ENCODE results near the gene WFIKKN2.

WFIKKN2 gene

GRCh38 chr17:50864747-50865059, 29.3 kb downstream of the WFIKKN2 start:
- Histone ChIP-seq H2BK5ac (ENCODE audit: low read depth, low read length, poor library complexity, severe bottlenecking) (no peak overlapping the region), H3K14ac (ENCODE audit: low read length in 2 of 2) (no peak overlapping the region), H3K4me3 (ENCODE audit: insufficient read depth in 1 of 2, low read depth in 1 of 2, low read length in 2 of 2) (peak overlapping the region in 1 of 2 experiments; percentile 86), H3K9me3 (ENCODE audit: control insufficient read depth, low read length) (no peaks in the 10 kb centered on the region), H4K8ac (ENCODE audit: low read length) (no peak overlapping the region), H3K4me1 (ENCODE audit: control insufficient read depth, insufficient read depth, low read depth, low read length) (peaks cover 4% of the 10 kb centered on the region), H3K79me1 (replicated peaks; ENCODE audit: low read length, poor library complexity, severe bottlenecking) (peaks cover 2% of the 10 kb centered on the region), H2BK15ac (ENCODE audit: low read depth, poor library complexity, severe bottlenecking) (no peak overlapping the region), H2AK5ac (ENCODE audit: low read length, severe bottlenecking) (no peak overlapping the region), H3K27ac (ENCODE audit: low read length, poor library complexity, severe bottlenecking) (peak overlapping the region; percentile 35), H2BK120ac (ENCODE audit: low read depth, low read length) (no peak overlapping the region), H3K4ac (ENCODE audit: low read depth in 1 of 2, low read length in 2 of 2) (no peak overlapping the region), H3K4me2 (ENCODE audit: low read length, poor library complexity, severe bottlenecking) (peak overlapping the region; percentile 51), H3K27me3 (ENCODE audit: control insufficient read depth in 1 of 2, insufficient read depth in 1 of 2, low read length in 2 of 2) (no peaks in the 10 kb centered on the region), H3K9ac (ENCODE audit: low read length) (peak overlapping the region; percentile 94), H4K91ac (ENCODE audit: low read length) (no peak overlapping the region), H3K18ac (ENCODE audit: low read depth in 1 of 2, low read length in 2 of 2) (no peak overlapping the region), H2BK12ac (ENCODE audit: low read length in 2 of 2) (no peak overlapping the region), H2AFZ (ENCODE audit: low read depth, low read length) (no peak overlapping the region), H3K23ac (ENCODE audit: low read length in 2 of 2) (no peak overlapping the region), H3K36me3 (ENCODE audit: control insufficient read depth in 1 of 2, insufficient read depth in 2 of 2, low read depth in 1 of 2, low read length in 2 of 2) (peaks cover 6 to 33% of the 10 kb centered on the region in 2 experiments)
- no peak for DNase-seq
- WGBS, result 0% methylated on average over 1 of the region's 6 CpGs

- peak overlapping the region; percentile 61 for H2BK5ac ChIP-seq (ENCODE audit: low read depth, low read length, poor library complexity, severe bottlenecking)
These were observed 29.9 kb downstream of the WFIKKN2 start for GRCh38 chr17:50865060-50865867.

GRCh38 chr17:50865868-50866260, 30.5 kb downstream of the WFIKKN2 start:
- Histone ChIP-seq H3K27me3 (ENCODE audit: control insufficient read depth in 1 of 2, insufficient read depth in 1 of 2, low read length in 2 of 2) (no peaks in the 10 kb centered on the region), H2BK15ac (ENCODE audit: low read depth, poor library complexity, severe bottlenecking) (peak overlapping the region; percentile 44), H4K91ac (ENCODE audit: low read length) (peak overlapping the region; percentile 89), H2AK5ac (ENCODE audit: low read length, severe bottlenecking) (no peak overlapping the region), H3K18ac (ENCODE audit: low read depth in 1 of 2, low read length in 2 of 2) (peak overlapping the region; percentile 88 to 99), H3K23ac (ENCODE audit: low read length in 2 of 2) (peak overlapping the region; percentile 41 to 96), H3K4me2 (ENCODE audit: low read length, poor library complexity, severe bottlenecking) (peak overlapping the region; percentile 49), H3K9me3 (ENCODE audit: control insufficient read depth, low read length) (no peaks in the 10 kb centered on the region), H3K79me1 (replicated peaks; ENCODE audit: low read length, poor library complexity, severe bottlenecking) (peaks cover 1% of the 10 kb centered on the region), H3K36me3 (ENCODE audit: control insufficient read depth in 1 of 2, insufficient read depth in 2 of 2, low read depth in 1 of 2, low read length in 2 of 2) (peaks cover 6 to 32% of the 10 kb centered on the region in 2 experiments), H2BK12ac (ENCODE audit: low read length in 2 of 2) (peak overlapping the region in 1 of 2 experiments; percentile 83), H4K8ac (ENCODE audit: low read length) (no peak overlapping the region), H3K4ac (ENCODE audit: low read depth in 1 of 2, low read length in 2 of 2) (peak overlapping the region; percentile 84 to 88), H2BK5ac (ENCODE audit: low read depth, low read length, poor library complexity, severe bottlenecking) (peak overlapping the region; percentile 61), H3K27ac (ENCODE audit: low read length, poor library complexity, severe bottlenecking) (no peak overlapping the region), H2BK120ac (ENCODE audit: low read depth, low read length) (peak overlapping the region; percentile 50), H3K4me3 (ENCODE audit: insufficient read depth in 1 of 2, low read depth in 1 of 2, low read length in 2 of 2) (peak overlapping the region; percentile 86 to 92), H3K14ac (ENCODE audit: low read length in 2 of 2) (peak overlapping the region; percentile 87 to 91), H3K9ac (ENCODE audit: low read length) (peak overlapping the region; percentile 94), H3K4me1 (ENCODE audit: control insufficient read depth, insufficient read depth, low read depth, low read length) (peaks cover 4% of the 10 kb centered on the region), H2AFZ (ENCODE audit: low read depth, low read length) (peak overlapping the region; percentile 58)
- no peak for DNase-seq
- 2% methylated on average over 48 of the region's 53 CpGs for WGBS

More at GRCh38 chr17:50865060-50865867, 29.9 kb downstream of the WFIKKN2 start:
- no peak overlapping the region for H4K8ac ChIP-seq (ENCODE audit: low read length)
- H3K27me3 ChIP-seq (ENCODE audit: control insufficient read depth in 1 of 2, insufficient read depth in 1 of 2, low read length in 2 of 2), result no peaks in the 10 kb centered on the region
- peaks cover 2% of the 10 kb centered on the region for H3K79me1 ChIP-seq (replicated peaks; ENCODE audit: low read length, poor library complexity, severe bottlenecking)
- 2% methylated on average over 33 of the region's 50 CpGs for WGBS
- H2BK15ac ChIP-seq (ENCODE audit: low read depth, poor library complexity, severe bottlenecking), result peak overlapping the region; percentile 44
- H3K9me3 ChIP-seq (ENCODE audit: control insufficient read depth, low read length), result no peaks in the 10 kb centered on the region
- no peak overlapping the region for H2BK12ac ChIP-seq (ENCODE audit: low read length in 2 of 2)
- peak overlapping the region; percentile 84 to 88 for H3K4ac ChIP-seq (ENCODE audit: low read depth in 1 of 2, low read length in 2 of 2)
- peak; percentile 54 for DNase-seq
- H3K36me3 ChIP-seq (ENCODE audit: control insufficient read depth in 1 of 2, insufficient read depth in 2 of 2, low read depth in 1 of 2, low read length in 2 of 2), result peaks cover 6 to 33% of the 10 kb centered on the region in 2 experiments
- H2AK5ac ChIP-seq (ENCODE audit: low read length, severe bottlenecking), result no peak overlapping the region
- peak overlapping the region; percentile 88 to 99 for H3K18ac ChIP-seq (ENCODE audit: low read depth in 1 of 2, low read length in 2 of 2)
- H2BK120ac ChIP-seq (ENCODE audit: low read depth, low read length), result peak overlapping the region; percentile 50
- H4K91ac ChIP-seq (ENCODE audit: low read length), result no peak overlapping the region
- H3K4me1 ChIP-seq (ENCODE audit: control insufficient read depth, insufficient read depth, low read depth, low read length), result peaks cover 4% of the 10 kb centered on the region
- peak overlapping the region in 1 of 2 experiments; percentile 41 for H3K23ac ChIP-seq (ENCODE audit: low read length in 2 of 2)
- peak overlapping the region; percentile 58 for H2AFZ ChIP-seq (ENCODE audit: low read depth, low read length)
- peak overlapping the region; percentile 87 to 89 for H3K14ac ChIP-seq (ENCODE audit: low read length in 2 of 2)
- H3K27ac ChIP-seq (ENCODE audit: low read length, poor library complexity, severe bottlenecking), result peak overlapping the region; percentile 35
- H3K4me2 ChIP-seq (ENCODE audit: low read length, poor library complexity, severe bottlenecking), result peak overlapping the region; percentile 51
- H3K4me3 ChIP-seq (ENCODE audit: insufficient read depth in 1 of 2, low read depth in 1 of 2, low read length in 2 of 2), result peak overlapping the region; percentile 86 to 92
- peak overlapping the region; percentile 94 for H3K9ac ChIP-seq (ENCODE audit: low read length)

GRCh38 chr17:50866261-50866949, 31.0 kb downstream of the WFIKKN2 start, which contains the start of gene TOB1:
TSS of gene TOB1 (minus strand) at chr17:50866354. CDS start at chr17:50864017, 2,337 bp downstream.
- peak within 1 kb of the TSS; percentile 87 to 89 for H2BK12ac ChIP-seq (ENCODE audit: low read length in 2 of 2)
- H3K4ac ChIP-seq (ENCODE audit: low read depth in 1 of 2, low read length in 2 of 2), result peak within 1 kb of the TSS; percentile 90 to 97
- peaks cover 4% of the 10 kb centered on the region for H3K4me1 ChIP-seq (ENCODE audit: control insufficient read depth, insufficient read depth, low read depth, low read length)
- peak within 1 kb of the TSS; percentile 100 for H3K27ac ChIP-seq (ENCODE audit: low read length, poor library complexity, severe bottlenecking)
- peak within 1 kb of the TSS; percentile 91 for H3K4me2 ChIP-seq (ENCODE audit: low read length, poor library complexity, severe bottlenecking)
- peak within 1 kb of the TSS; percentile 96 for H2BK15ac ChIP-seq (ENCODE audit: low read depth, poor library complexity, severe bottlenecking)
- peak within 1 kb of the TSS; percentile 94 for H4K8ac ChIP-seq (ENCODE audit: low read length)
- peak within 1 kb of the TSS; percentile 87 to 91 for H3K14ac ChIP-seq (ENCODE audit: low read length in 2 of 2)
- H4K91ac ChIP-seq (ENCODE audit: low read length), result peak within 1 kb of the TSS; percentile 99
- peak within 1 kb of the TSS; percentile 90 to 96 for H3K23ac ChIP-seq (ENCODE audit: low read length in 2 of 2)
- under 1% methylated on average over 75 of the region's 75 CpGs for whole genome bisulfite sequencing
- H3K27me3 ChIP-seq (ENCODE audit: control insufficient read depth in 1 of 2, insufficient read depth in 1 of 2, low read length in 2 of 2), result no peaks in the 10 kb centered on the region
- peaks cover 6 to 26% of the 10 kb centered on the region in 2 experiments for H3K36me3 ChIP-seq (ENCODE audit: control insufficient read depth in 1 of 2, insufficient read depth in 2 of 2, low read depth in 1 of 2, low read length in 2 of 2)
- no peaks in the 10 kb centered on the region for H3K79me1 ChIP-seq (replicated peaks; ENCODE audit: low read length, poor library complexity, severe bottlenecking)
- peak within 1 kb of the TSS; percentile 84 for H2BK5ac ChIP-seq (ENCODE audit: low read depth, low read length, poor library complexity, severe bottlenecking)
- peak within 1 kb of the TSS; percentile 86 to 92 for H3K4me3 ChIP-seq (ENCODE audit: insufficient read depth in 1 of 2, low read depth in 1 of 2, low read length in 2 of 2)
- no peaks in the 10 kb centered on the region for H3K9me3 ChIP-seq (ENCODE audit: control insufficient read depth, low read length)
- peak within 1 kb of the TSS; percentile 88 for H2AK5ac ChIP-seq (ENCODE audit: low read length, severe bottlenecking)
- DNase-seq, result peak; percentile 98
- H2BK120ac ChIP-seq (ENCODE audit: low read depth, low read length), result peak within 1 kb of the TSS; percentile 82
- H3K18ac ChIP-seq (ENCODE audit: low read depth in 1 of 2, low read length in 2 of 2), result peak within 1 kb of the TSS; percentile 92 to 99
- H2AFZ ChIP-seq (ENCODE audit: low read depth, low read length), result peak within 1 kb of the TSS; percentile 66
- peak within 1 kb of the TSS; percentile 97 for H3K9ac ChIP-seq (ENCODE audit: low read length)
